ENCODE measurements around the gene BIRC7. TPM values are rescaled to one million over a fixed set of nuclear protein-coding genes. Genes with fewer than 3 reads are reported as not detected.

BIRC7 gene
- total and polyA plus RNA-seq, 2 of the 4 experiments (the other 2 are of a cell fraction): not detected

GRCh38 chr20:63234693-63235398 is 859 bp upstream of the BIRC7 start:
- no peak for ATAC-seq (ENCODE audit: low read depth)
- in situ Hi-C loops (cut with MboI; ENCODE audit: low sequenced_read_pairs): loop anchor here (5.0 kb wide), 1 partner anchor 37 kb away; the partner anchor contains the start of gene ARFGAP1
- H4K5ac ChIP-seq (ENCODE audit: low read depth, low read length): no peak overlapping the region

More at GRCh38 chr20:63234693-63235398, 859 bp upstream of the BIRC7 start:
- H2AK5ac ChIP-seq (ENCODE audit: low read depth, low read length): no peak overlapping the region
- no peak overlapping the region for H4K91ac ChIP-seq (ENCODE audit: insufficient read depth, low read depth, low read length)
- no peaks in the 10 kb centered on the region for H3K36me3 ChIP-seq (ENCODE audit: control insufficient read depth, insufficient read depth, low read length)
- no peak overlapping the region for H3K23ac ChIP-seq (ENCODE audit: low read depth, low read length)
- no peak overlapping the region for H3K56ac ChIP-seq (ENCODE audit: extremely low read depth, insufficient read depth, low read length)
- H2AK9ac ChIP-seq (replicated peaks; ENCODE audit: low read depth, low read length, poor library complexity): no peak overlapping the region
- H3K4me1 ChIP-seq (ENCODE audit: control insufficient read depth, insufficient read depth, low read length): peaks cover 22% of the 10 kb centered on the region
- dilution Hi-C loops (cut with HindIII; ENCODE audit: low sequenced_read_pairs, unreplicated experiment) (no loop called here), intact Hi-C loops (cut with micrococcal nuclease) (loop anchor here (5.0 kb wide), 1 partner anchor 37 kb away; the partner anchor contains the start of gene ARFGAP1)
- H3K9me1 ChIP-seq (ENCODE audit: insufficient read depth, low read length): peaks cover 10% of the 10 kb centered on the region; the same call in 1 of the 2 replicates
- H3K4ac ChIP-seq (ENCODE audit: low read depth, low read length): no peak overlapping the region
- H4K20me1 ChIP-seq (ENCODE audit: insufficient read depth, low read length): peaks cover 3% of the 10 kb centered on the region; the same call in 1 of the 2 replicates
- H2BK120ac ChIP-seq (ENCODE audit: low read depth, low read length): no peak overlapping the region
- POLR2A ChIA-PET (ENCODE audit: unreplicated experiment): no interaction called here
- no TSS peak for BruUV-seq (replicated peaks)
- no peak overlapping the region for H3K18ac ChIP-seq (ENCODE audit: low read depth, low read length)
- peak overlapping the region; percentile 49 for H2AFZ ChIP-seq (replicated peaks; ENCODE audit: low read length, poor library complexity)
- CTCF ChIA-PET: no interaction called here
- H3K79me1 ChIP-seq (ENCODE audit: low read depth in 1 of 2, low read length in 2 of 2): no peaks in the 10 kb centered on the region
- no peak for DNase-seq
- H4K8ac ChIP-seq (ENCODE audit: low read depth in 2 of 2, low read length in 2 of 2): no peak overlapping the region
- WGBS, 2 experiments (ENCODE audit: extremely low coverage in 2 of 2, insufficient read length in 1 of 2): 50% methylated on average over 2 of the region's 20 CpGs; no CpG with 5 or more reads in 1 of the 2 experiments
- H3K4me3 ChIP-seq (ENCODE audit: insufficient read depth, low read depth, low read length): no peak overlapping the region
- H3K9ac ChIP-seq (ENCODE audit: low read depth, low read length): no peak overlapping the region
- H3K27ac ChIP-seq (ENCODE audit: insufficient read depth, low read length): no peak overlapping the region
- H3K27me3 ChIP-seq (ENCODE audit: control insufficient read depth, insufficient read depth, low read length): peaks cover 3% of the 10 kb centered on the region; the same call in 1 of the 2 replicates
- H3K14ac ChIP-seq (replicated peaks; ENCODE audit: low read depth, low read length): no peak overlapping the region
- H3K4me2 ChIP-seq (ENCODE audit: low read depth, low read length): no peak overlapping the region
- no peak for TF ChIP-seq FOS (IDR thresholded peaks at IDR 0.05; ENCODE audit: low read depth, low read length)
- TF ChIP-seq, protein P1, sequence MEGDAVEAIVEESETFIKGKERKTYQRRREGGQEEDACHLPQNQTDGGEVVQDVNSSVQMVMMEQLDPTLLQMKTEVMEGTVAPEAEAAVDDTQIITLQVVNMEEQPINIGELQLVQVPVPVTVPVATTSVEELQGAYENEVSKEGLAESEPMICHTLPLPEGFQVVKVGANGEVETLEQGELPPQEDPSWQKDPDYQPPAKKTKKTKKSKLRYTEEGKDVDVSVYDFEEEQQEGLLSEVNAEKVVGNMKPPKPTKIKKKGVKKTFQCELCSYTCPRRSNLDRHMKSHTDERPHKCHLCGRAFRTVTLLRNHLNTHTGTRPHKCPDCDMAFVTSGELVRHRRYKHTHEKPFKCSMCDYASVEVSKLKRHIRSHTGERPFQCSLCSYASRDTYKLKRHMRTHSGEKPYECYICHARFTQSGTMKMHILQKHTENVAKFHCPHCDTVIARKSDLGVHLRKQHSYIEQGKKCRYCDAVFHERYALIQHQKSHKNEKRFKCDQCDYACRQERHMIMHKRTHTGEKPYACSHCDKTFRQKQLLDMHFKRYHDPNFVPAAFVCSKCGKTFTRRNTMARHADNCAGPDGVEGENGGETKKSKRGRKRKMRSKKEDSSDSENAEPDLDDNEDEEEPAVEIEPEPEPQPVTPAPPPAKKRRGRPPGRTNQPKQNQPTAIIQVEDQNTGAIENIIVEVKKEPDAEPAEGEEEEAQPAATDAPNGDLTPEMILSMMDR (conservative IDR thresholded peaks at IDR 0.05; ENCODE audit: low read depth, low read length): 0 out of 2 replicates have a peak, but pooled peaks have one; percentile 10
- no peak overlapping the region; the same call in 1 of the 2 replicates for H2BK20ac ChIP-seq (ENCODE audit: low read depth, low read length)
- no peak overlapping the region for H2BK5ac ChIP-seq (ENCODE audit: low read depth, low read length, poor library complexity, severe bottlenecking)
- H3K9me3 ChIP-seq (ENCODE audit: control insufficient read depth, insufficient read depth, low read length): no peaks in the 10 kb centered on the region
- peak overlapping the region; percentile 63; the same call in 1 of the 3 replicates for H2BK15ac ChIP-seq (ENCODE audit: low read depth, low read length)

All from IMR-90 (cell line).